GM12864 (cell line): ENCODE data around the gene HIVEP2.

Source experiments
- DNase-seq: peaks from one replicate; pipeline ENCODE4 v3.0.0-alpha.2; 2011; ENCODE audit warnings: low read depth
- H3K4me3 ChIP-seq: 2 replicates; pipeline ENCODE4 v1.5.1; 2011; ENCODE audit warnings: mild to moderate bottlenecking, low read depth, low read length, control low read depth
- CTCF ChIP-seq: IDR thresholded peaks from 2 replicates; pipeline ENCODE4 v1.5.1; 2011; ENCODE audit warnings: low read depth, mild to moderate bottlenecking, moderate library complexity, low read length, control low read depth, inconsistent platforms; ENCODE audit errors: missing control alignments

The HIVEP2 gene

GRCh38 chr6:142853244-142854180, 91.5 kb downstream of the HIVEP2 start:
- no peak overlapping the region for H3K4me3 ChIP-seq
- TF ChIP-seq CTCF: no peak
- DNase-seq: no peak

- no peak for TF ChIP-seq CTCF
- no peak for DNase-seq
- H3K4me3 ChIP-seq: no peak overlapping the region
These were observed 93.4 kb downstream of the HIVEP2 start for GRCh38 chr6:142851601-142852000.

- no peak for DNase-seq
- H3K4me3 ChIP-seq: no peak overlapping the region
These were observed 94.1 kb downstream of the HIVEP2 start for GRCh38 chr6:142850679-142851423.

GRCh38 chr6:142848976-142849375, 96.0 kb downstream of the HIVEP2 start:
- no peak overlapping the region for H3K4me3 ChIP-seq
- DNase-seq: no peak
- no peak for TF ChIP-seq CTCF

More at GRCh38 chr6:142850679-142851423, 94.1 kb downstream of the HIVEP2 start:
- no peak for TF ChIP-seq CTCF

- TF ChIP-seq CTCF: no peak
- DNase-seq: no peak
- no peak overlapping the region for H3K4me3 ChIP-seq
These were observed 96.8 kb downstream of the HIVEP2 start for GRCh38 chr6:142848156-142848555.

GRCh38 chr6:142846883-142847287, 98.1 kb downstream of the HIVEP2 start:
- no peak for DNase-seq
- no peak for TF ChIP-seq CTCF
- no peak overlapping the region for H3K4me3 ChIP-seq
